GM12892 (cell line): ENCODE results near the gene ALDH3B1.

Experiments used
- POLR2A ChIP-seq: IDR thresholded peaks from 2 replicates; pipeline ENCODE4 v1.6.1; 2011; ENCODE audit warnings: low read depth, low read length, control low read depth
- POLR2AphosphoS5 ChIP-seq: IDR thresholded peaks from 2 replicates; pipeline ENCODE4 v1.6.1; 2011; ENCODE audit warnings: low read depth, low read length, control low read depth
- TAF1 ChIP-seq: IDR thresholded peaks from 2 replicates; pipeline ENCODE4 v1.6.1; 2011; ENCODE audit warnings: low read depth, mild to moderate bottlenecking, control low read depth, low read length, borderline replicate concordance

DNA sequence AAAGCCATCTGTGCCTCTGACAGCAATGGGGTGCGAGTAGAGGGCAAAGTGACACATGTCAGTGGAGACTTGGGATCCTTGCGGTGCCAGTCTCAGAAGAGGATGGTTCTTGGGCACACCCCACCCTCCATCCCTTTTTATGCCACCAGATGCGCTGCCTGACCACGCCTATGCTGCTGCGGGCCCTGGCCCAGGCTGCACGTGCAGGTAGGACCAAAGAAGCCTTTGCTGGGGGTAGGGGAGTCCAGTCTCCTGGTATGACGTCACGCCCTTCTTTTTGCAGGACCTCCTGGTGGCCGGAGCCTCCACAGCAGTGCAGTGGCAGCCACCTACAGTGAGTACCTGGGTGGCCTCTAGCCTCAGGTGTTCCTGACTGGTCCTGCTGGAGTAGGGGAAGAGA is 21.9 kb downstream of the ALDH3B1 start:
- TF ChIP-seq POLR2A = no peak
- no peak for TF ChIP-seq TAF1
- TF ChIP-seq POLR2AphosphoS5 = no peak
